Placental epithelial cell (primary cell): ENCODE measurements around the gene MGARP. TPM values are rescaled to one million over a fixed set of nuclear protein-coding genes. Genes with fewer than 3 reads are reported as not detected.
A peak's percentile ranks its signal among the peaks of the same experiment; 100 is the strongest.

Source experiments
- small RNA-seq: library from RNA; depleted of rRNA; stranded (forward); fragments of <200 nt; gene quantifications from one replicate; pipeline ENCODE3, GENCODE V24; 2012
- total RNA-seq: library from RNA; depleted of rRNA; stranded (reverse); fragments of >200 nt; gene quantifications from 2 replicates; pipeline ENCODE4 v1.2.3, GENCODE V29; 2012

Gene MGARP
- total RNA-seq, result 0.79 and 1.4 TPM in 2 replicates

GRCh38 chr4:139279760-139280620, at the start of gene MGARP:
MGARP (minus strand) TSS chr4:139280225; CDS start chr4:139280158, 67 bp downstream.

GRCh38 chr4:139301821-139302611, 22.0 kb upstream of the MGARP start, which contains the start of gene NDUFC1:
NDUFC1 (minus strand) TSS chr4:139302477; CDS start chr4:139295798, 6,679 bp downstream.

GRCh38 chr4:139301113-139301820, 21.2 kb upstream of the MGARP start, which contains the start of gene NAA15:
NAA15 (plus strand) TSS chr4:139301505; CDS start chr4:139301778, 273 bp downstream.

Small RNA genes within 50 kb of the gene (small RNA-seq; reads per million reads assigned to genes)
- not detected for gene RNU6-1074P
- gene RNU6-1214P, result not detected
- gene RNU6-506P, result 0.37 reads per million, percentile 15 among the genes with 10 or more reads in this experiment

Other genes starting within 250 kb of the MGARP start
- gene ELF2, start 103.0 kb downstream of the MGARP start, total RNA-seq, result 50.1 and 71.1 TPM in 2 replicates
- 16.5 and 28.1 TPM in 2 replicates for gene NAA15, start 21.3 kb upstream of the MGARP start, total RNA-seq
- gene NDUFC1, start 22.3 kb upstream of the MGARP start, total RNA-seq, result 18.9 and 25.5 TPM in 2 replicates
- 12.1 and 12.6 TPM in 2 replicates for gene RAB33B, start 173.9 kb upstream of the MGARP start, total RNA-seq